H1 (cell line): ENCODE measurements around the gene PNRC1. TPM values are rescaled to one million over a fixed set of nuclear protein-coding genes. Genes with fewer than 3 reads are reported as not detected.

Experiments used
- CTCF ChIA-PET: fragments of 300-600 bp; sonication (Branson Sonifier 250); formaldehyde crosslinking; loops from one replicate; lab custom pipeline; 2021; ENCODE audit not compliant: partially characterized antibody; lab: Charles Lee
- POLR2A ChIA-PET: fragments of 300-600 bp; sonication (Branson Sonifier 250); formaldehyde crosslinking; loops from one replicate; lab custom pipeline; 2021; ENCODE audit warnings: inconsistent platforms; ENCODE audit not compliant: partially characterized antibody; lab: Charles Lee
- DNase-seq, 2 experiments: peaks; one replicate each; pipeline versions ENCODE4 v3.0.0 to v3.0.0-alpha.2; 2010 to 2022; ENCODE audit warnings: low spot score in 2 of 2, low read depth in 1 of 2, mixed read lengths in 1 of 2
- FAIRE-seq: peaks from 2 replicates; lab custom pipeline; 2011; peaks lifted over from hg19 to GRCh38; lab: Jason Lieb, UNC
- H2AFZ ChIP-seq: 2 replicates; pipeline ENCODE4 v1.8.1; 2012; ENCODE audit warnings: low read length, inconsistent platforms
- H2AK5ac ChIP-seq: 2 replicates; pipeline ENCODE4 v1.6.1; 2013; ENCODE audit warnings: low read depth, low read length
- H2BK120ac ChIP-seq: replicated peaks from 2 replicates; pipeline ENCODE3; 2013; ENCODE audit warnings: low read depth, low read length, inconsistent platforms
- H2BK12ac ChIP-seq: 2 replicates; pipeline ENCODE4 v1.6.1; 2013; ENCODE audit warnings: low read depth, low read length
- H2BK15ac ChIP-seq: 2 replicates; pipeline ENCODE4 v1.6.1; 2013; ENCODE audit warnings: low read length
- H2BK20ac ChIP-seq: 2 replicates; pipeline ENCODE4 v1.6.1; 2013; ENCODE audit warnings: low read length
- H2BK5ac ChIP-seq: 2 replicates; pipeline ENCODE4 v1.6.1; 2013; ENCODE audit warnings: low read depth, low read length
- H3K14ac ChIP-seq: 2 replicates; pipeline ENCODE4 v1.6.1; 2013; ENCODE audit warnings: inconsistent platforms; ENCODE audit not compliant: insufficient read length
- H3K18ac ChIP-seq: 2 replicates; pipeline ENCODE4 v1.6.1; 2013; ENCODE audit warnings: low read length; ENCODE audit errors: extremely low read depth
- H3K23ac ChIP-seq: 2 replicates; pipeline ENCODE4 v1.6.1; 2013; ENCODE audit warnings: inconsistent platforms; ENCODE audit not compliant: insufficient read length
- H3K23me2 ChIP-seq: 2 replicates; pipeline ENCODE4 v1.6.1; 2013; ENCODE audit warnings: low read depth, low read length
- H3K27ac ChIP-seq: 2 replicates; pipeline ENCODE4 v1.6.1; 2011; ENCODE audit warnings: low read depth, low read length, inconsistent platforms
- H3K27me3 ChIP-seq, 4 experiments: replicated peaks in 1 of 4; 1 replicate in 1 of 4; 2 replicates in 3 of 4; pipeline versions ENCODE4 v1.6.1 to v1.8.1; 2011 to 2013; ENCODE audit warnings: low read length in 3 of 4, mild to moderate bottlenecking in 3 of 4, inconsistent platforms in 2 of 4, mixed read lengths in 2 of 4, moderate library complexity in 1 of 4; ENCODE audit not compliant: control insufficient read depth in 3 of 4, insufficient read depth in 3 of 4; ENCODE audit errors: extremely low read depth in 1 of 4
- H3K36me3 ChIP-seq, 4 experiments: 2 replicates each; pipeline versions ENCODE4 v1.6.1 to v1.8.1; 2011 to 2013; ENCODE audit warnings: mild to moderate bottlenecking in 4 of 4, low read length in 3 of 4, moderate library complexity in 2 of 4, control low read depth in 1 of 4, inconsistent platforms in 1 of 4; ENCODE audit not compliant: insufficient read depth in 4 of 4, control insufficient read depth in 2 of 4
- H3K4ac ChIP-seq: replicated peaks from 2 replicates; pipeline ENCODE3; 2013; ENCODE audit warnings: low read length, low read depth, mixed read lengths, inconsistent platforms; ENCODE audit not compliant: insufficient read length
- H3K4me1 ChIP-seq, 4 experiments: replicated peaks in 1 of 4; 1 replicate in 1 of 4; 2 replicates in 3 of 4; pipeline versions ENCODE4 v1.6.1 to v1.8.1; 2011 to 2013; ENCODE audit warnings: low read length in 3 of 4, inconsistent platforms in 2 of 4, mixed read lengths in 1 of 4; ENCODE audit not compliant: insufficient read depth in 4 of 4, control insufficient read depth in 3 of 4
- H3K4me2 ChIP-seq, 2 experiments: 2 replicates each; pipeline versions ENCODE4 v1.6.1 to v1.8.1; 2011 to 2013; ENCODE audit warnings: low read depth in 2 of 2, low read length in 2 of 2, control low read depth in 1 of 2, inconsistent platforms in 1 of 2, mild to moderate bottlenecking in 1 of 2; ENCODE audit not compliant: insufficient read depth in 1 of 2
- H3K4me3 ChIP-seq, 4 experiments: fragments of 200-600, 300-600 bp in 1 of 4; sonication (generic), shearing (Covaris generic), sonication (Bioruptor Twin) in 1 of 4; 2 replicates each; pipeline versions ENCODE4 v1.5.1 to v1.8.1; 2011 to 2016; ENCODE audit warnings: low read length in 4 of 4, low read depth in 3 of 4, control low read depth in 2 of 4, inconsistent platforms in 2 of 4, mild to moderate bottlenecking in 2 of 4, mixed read lengths in 1 of 4, moderate library complexity in 1 of 4; ENCODE audit not compliant: insufficient read depth in 2 of 4; ENCODE audit errors: extremely low read depth in 1 of 4
- H3K56ac ChIP-seq: replicated peaks from 2 replicates; pipeline ENCODE3; 2013; ENCODE audit warnings: low read depth, mild to moderate bottlenecking, mixed read lengths, low read length, inconsistent platforms; ENCODE audit not compliant: insufficient read length
- H3K79me1 ChIP-seq: 2 replicates; pipeline ENCODE4 v1.6.1; 2013; ENCODE audit warnings: low read depth, low read length, control low read depth
- H3K79me2 ChIP-seq, 2 experiments: 2 replicates each; pipeline versions ENCODE4 v1.6.1 to v1.8.1; 2012 to 2013; ENCODE audit warnings: low read length in 2 of 2, mild to moderate bottlenecking in 2 of 2, inconsistent platforms in 1 of 2; ENCODE audit not compliant: insufficient read depth in 2 of 2, control insufficient read depth in 1 of 2
- H3K9ac ChIP-seq, 4 experiments: replicated peaks in 1 of 4; 1 replicate in 1 of 4; 2 replicates in 3 of 4; pipeline versions ENCODE4 v1.6.1 to v1.8.1; 2011 to 2013; ENCODE audit warnings: low read depth in 3 of 4, low read length in 3 of 4, control low read depth in 2 of 4, mild to moderate bottlenecking in 2 of 4, moderate library complexity in 2 of 4, inconsistent platforms in 1 of 4; ENCODE audit errors: extremely low read depth in 1 of 4
- H3K9me3 ChIP-seq, 2 experiments: 2 replicates each; pipeline versions ENCODE4 v1.6.1 to v1.8.1; 2012 to 2013; ENCODE audit warnings: mild to moderate bottlenecking in 2 of 2, moderate library complexity in 2 of 2, control low read depth in 1 of 2, inconsistent platforms in 1 of 2, low read depth in 1 of 2, low read length in 1 of 2, mixed read lengths in 1 of 2; ENCODE audit not compliant: insufficient read depth in 2 of 2
- H4K20me1 ChIP-seq, 2 experiments: replicated peaks in 1 of 2; 2 replicates each; pipeline versions ENCODE3 to v1.8.1; 2011 to 2013; ENCODE audit warnings: inconsistent platforms in 2 of 2, low read length in 2 of 2, mild to moderate bottlenecking in 1 of 2; ENCODE audit not compliant: insufficient read depth in 2 of 2, control insufficient read depth in 1 of 2
- H4K5ac ChIP-seq: 2 replicates; pipeline ENCODE4 v1.6.1; 2013; ENCODE audit warnings: low read length, low read depth, mixed read lengths, inconsistent platforms; ENCODE audit not compliant: insufficient read length
- H4K8ac ChIP-seq: 2 replicates; pipeline ENCODE4 v1.8.0; 2013; ENCODE audit warnings: mild to moderate bottlenecking, moderate library complexity, low read length, inconsistent platforms; ENCODE audit not compliant: insufficient read depth; ENCODE audit errors: extremely low read depth
- H4K91ac ChIP-seq: replicated peaks from 2 replicates; pipeline ENCODE3; 2013; ENCODE audit warnings: low read length, mixed read lengths, inconsistent platforms; ENCODE audit not compliant: insufficient read length
- ATF2 ChIP-seq: IDR thresholded peaks from 2 replicates; pipeline ENCODE4 v1.6.1; 2012; ENCODE audit warnings: low read length, inconsistent platforms
- POLR2A ChIP-seq, 2 experiments: IDR thresholded peaks; 1 replicate in 1 of 2; 2 replicates in 1 of 2; pipeline ENCODE4 v1.6.1; 2011; ENCODE audit warnings: low read depth in 2 of 2, low read length in 2 of 2, mild to moderate bottlenecking in 2 of 2; ENCODE audit errors: control extremely low read depth in 1 of 2
- WGBS, 2 experiments: shearing (Covaris generic) in 1 of 2; methylation state at CpG; one replicate each; pipeline versions ENCODE4 v1.1.6 to v1.1.7; 2013 to 2015; ENCODE audit warnings: low lambda C conversion rate in 2 of 2, mixed read lengths in 2 of 2, inconsistent platforms in 1 of 2, low coverage in 1 of 2, missing lambda C conversion rate in 1 of 2; ENCODE audit not compliant: insufficient replicate concordance in 2 of 2, insufficient coverage in 1 of 2, insufficient read length in 1 of 2; ENCODE audit errors: extremely low coverage in 1 of 2, missing lambda C conversion rate in 1 of 2; 5-methylcytosine and 5-hydroxymethylcytosine counted together
- polyA plus RNA-seq, 7 experiments: library from polyadenylated mRNA; depleted of rRNA in 3 of 7; stranded (reverse) in 5 of 7; unstranded in 2 of 7; fragments of >200 nt in 5 of 7; fragments of 200-250 nt in 2 of 7; gene quantifications; 1 replicate in 5 of 7; 2 replicates in 1 of 7; 4 replicates in 1 of 7; pipeline versions ENCODE4 v1.2.1 to v1.2.3, GENCODE V29; 2011 to 2013; ENCODE audit warnings: missing spikeins in 2 of 7, mixed read lengths in 2 of 7
- total RNA-seq: library from RNA; stranded (reverse); fragmentation: NEBNext Ultra II Directional; extraction: Animal tissue kit (Norgen Biotek cat#: 25700); gene quantifications from 2 replicates; pipeline ENCODE4 v1.2.1, GENCODE V29; 2021

The PNRC1 gene
- total and polyA plus RNA-seq, 2 of the 8 experiments (the other 6 are each of a cell fraction or from before 2014, with no cell fraction given), result 6.3 to 48.5 TPM

GRCh38 chr6:89116702-89117101, 36.2 kb downstream of the PNRC1 start:
- H2BK12ac ChIP-seq, result no peak overlapping the region
- H3K27ac ChIP-seq, result no peak overlapping the region
- WGBS, 2 experiments, result 79% methylated on average over 6 of the region's 6 CpGs; no CpG with 5 or more reads in 1 of the 2 experiments
- H3K18ac ChIP-seq, result no peak overlapping the region
- H3K4ac ChIP-seq, result no peak overlapping the region
- no peak overlapping the region for H2BK15ac ChIP-seq
- no peak overlapping the region for H3K23ac ChIP-seq
- H3K79me2 ChIP-seq, result no peaks in the 10 kb centered on the region; a peak in 1 of 4 replicates
- CTCF ChIA-PET, result interaction anchor here (0.5 to 5.1 kb wide), 9 partner anchors 8 to 518 kb away, joined by 3 to 43 read pairs (median 4); no protein-coding TSS in a partner anchor
- H3K4me2 ChIP-seq, result peak overlapping the region; percentile 69 to 79
- H3K79me1 ChIP-seq, result no peaks in the 10 kb centered on the region; the same call in 1 of the 2 replicates
- H3K4me3 ChIP-seq, result peak overlapping the region; percentile 80 to 87 (median 81); a peak in 7 of 8 replicates
- H4K91ac ChIP-seq, result no peak overlapping the region
- peaks cover 7 to 28% (median 15%) of the 10 kb centered on the region in 4 experiments for H3K27me3 ChIP-seq
- TF ChIP-seq ATF2 (no peak), POLR2A (IDR thresholded peaks at IDR 0.05; ENCODE audit: control extremely low read depth in 1 of 2, low read depth in 2 of 2, low read length in 2 of 2) (no peak)
- no peak overlapping the region for H2BK20ac ChIP-seq
- DNase-seq (no peak), FAIRE-seq (no peak)
- no peaks in the 10 kb centered on the region for H3K9me3 ChIP-seq
- H4K20me1 ChIP-seq, result no peaks in the 10 kb centered on the region
- H3K56ac ChIP-seq, result no peak overlapping the region
- peak overlapping the region in 2 of 4 experiments; percentile 70 to 76; a peak in 1 of 7 replicates for H3K9ac ChIP-seq
- no peak overlapping the region for H4K5ac ChIP-seq
- 0 out of 2 replicates have a peak overlapping the region, but pooled peaks have one; percentile 47 for H2AFZ ChIP-seq
- H2AK5ac ChIP-seq, result no peak overlapping the region
- H3K23me2 ChIP-seq, result peaks cover 4% of the 10 kb centered on the region; the same call in 1 of the 2 replicates
- POLR2A ChIA-PET, result interaction anchor here (1.2 to 1.9 kb wide), 5 partner anchors 17 to 36 kb away, joined by 3 to 7 read pairs (median 4); partner anchors contain the start of genes PM20D2 and PNRC1
- no peaks in the 10 kb centered on the region for H3K4me1 ChIP-seq
- no peak overlapping the region for H2BK120ac ChIP-seq
- H2BK5ac ChIP-seq, result no peak overlapping the region
- H4K8ac ChIP-seq, result no peak overlapping the region
- H3K36me3 ChIP-seq, result no peaks in the 10 kb centered on the region
- H3K14ac ChIP-seq, result no peak overlapping the region
